ENCODE measurements around the gene PRR20A. TPM values are rescaled to one million over a fixed set of nuclear protein-coding genes. Genes with fewer than 3 reads are reported as not detected.

The PRR20A gene
- not detected in 2 replicates for total RNA-seq

GRCh38 chr13:57140235-57140968 lies at the start of gene PRR20A:
Gene PRR20A, plus strand, starts transcription at chr13:57140918. Its CDS starts 387 bp downstream, at chr13:57141305.

GRCh38 chr13:57147188-57147587 lies 6.5 kb downstream of the PRR20A start, which contains the start of gene PRR20B:
Gene PRR20B, plus strand, starts transcription at chr13:57147488. Its CDS starts 387 bp downstream, at chr13:57147875.

GRCh38 chr13:57153761-57154160 lies 13.0 kb downstream of the PRR20A start, which contains the start of gene PRR20C:
Gene PRR20C, plus strand, starts transcription at chr13:57154061. Its CDS starts 387 bp downstream, at chr13:57154448.

GRCh38 chr13:57160332-57160731 lies 19.6 kb downstream of the PRR20A start, which contains the start of gene PRR20D:
Gene PRR20D, plus strand, starts transcription at chr13:57160632. Its CDS starts 387 bp downstream, at chr13:57161019.

GRCh38 chr13:57166897-57167296 lies 26.2 kb downstream of the PRR20A start, which contains the start of gene PRR20E:
Gene PRR20E, plus strand, starts transcription at chr13:57167197. Its CDS starts 387 bp downstream, at chr13:57167584.

Other genes starting within 250 kb of the PRR20A start
- gene PRR20B, start 6.6 kb downstream of the PRR20A start, total RNA-seq: not detected in 2 replicates
- gene PRR20C, start 13.1 kb downstream of the PRR20A start, total RNA-seq: not detected in 2 replicates
- gene PRR20D, start 19.7 kb downstream of the PRR20A start, total RNA-seq: not detected in 2 replicates
- not detected in 2 replicates for gene PRR20E, start 26.3 kb downstream of the PRR20A start, total RNA-seq

Data from airway epithelial cell (primary cell).